ENCODE data around the gene GCG. TPM values are rescaled to one million over a fixed set of nuclear protein-coding genes. Genes with fewer than 3 reads are reported as not detected.
A peak's percentile ranks its signal among the peaks of the same experiment; 100 is the strongest.

Gene GCG
- total RNA-seq, 2 donors from 2014 or later = not detected

DNA sequence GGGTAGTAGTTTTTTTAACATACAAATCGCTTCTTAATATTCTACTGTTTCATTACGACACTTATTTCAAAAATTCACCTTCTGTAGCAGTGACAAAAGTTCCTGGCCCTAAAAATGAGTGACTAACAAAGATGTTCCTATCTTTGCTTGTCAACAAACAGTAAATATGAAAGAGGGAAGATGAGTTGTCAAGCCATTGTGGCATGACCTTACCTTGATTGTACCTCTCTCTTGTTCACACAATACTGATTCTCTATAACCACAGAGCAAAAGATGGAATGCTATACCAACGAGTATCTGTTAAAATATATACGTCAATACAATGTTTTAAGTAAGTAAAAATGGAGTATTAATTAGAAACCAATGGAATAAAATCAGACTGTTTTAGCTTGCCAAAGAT lies 14.7 kb upstream of the GCG start:
- ATAC-seq (replicated peaks) = peak; percentile 70
- H3K36me3 Mint-ChIP-seq (ENCODE audit: low read depth) = no peaks in the 10 kb centered on the region
- peaks cover 6% of the 10 kb centered on the region for H3K4me1 Mint-ChIP-seq
- peaks cover 15% of the 10 kb centered on the region for H3K27me3 Mint-ChIP-seq
- no peaks in the 10 kb centered on the region for H3K9me3 Mint-ChIP-seq
- H3K4me3 Mint-ChIP-seq = no peak overlapping the region
- H3K27ac Mint-ChIP-seq = no peak overlapping the region

DNA sequence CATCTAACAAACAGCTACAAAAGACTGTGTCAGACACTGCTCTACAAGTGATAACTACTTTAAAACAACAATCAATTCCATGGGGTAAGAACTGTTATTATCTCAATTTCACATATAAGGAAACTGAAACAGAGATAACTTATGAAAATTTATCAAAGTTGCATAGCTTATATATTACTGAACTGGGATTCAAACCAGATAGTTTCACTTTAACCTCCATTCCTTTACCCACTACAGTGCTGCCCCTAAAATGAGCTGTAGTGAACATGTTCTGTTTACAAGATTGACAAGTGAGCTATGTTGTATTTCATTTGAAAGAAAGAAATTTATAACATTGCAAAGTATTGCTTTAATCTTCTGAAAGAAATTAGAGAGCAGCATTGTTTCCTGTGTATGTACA lies 14.1 kb upstream of the GCG start:
- peaks cover 6% of the 10 kb centered on the region for H3K4me1 Mint-ChIP-seq
- no peaks in the 10 kb centered on the region for H3K36me3 Mint-ChIP-seq (ENCODE audit: low read depth)
- H3K27me3 Mint-ChIP-seq = peaks cover 15% of the 10 kb centered on the region
- no peak overlapping the region for H3K27ac Mint-ChIP-seq
- H3K4me3 Mint-ChIP-seq = no peak overlapping the region
- peak; percentile 34 for ATAC-seq (replicated peaks)
- H3K9me3 Mint-ChIP-seq = no peaks in the 10 kb centered on the region

- peaks cover 6% of the 10 kb centered on the region for H3K4me1 Mint-ChIP-seq
- H3K27ac Mint-ChIP-seq = no peak overlapping the region
- H3K27me3 Mint-ChIP-seq = peaks cover 20% of the 10 kb centered on the region
- no peak for ATAC-seq (replicated peaks)
- H3K36me3 Mint-ChIP-seq (ENCODE audit: low read depth) = no peaks in the 10 kb centered on the region
- H3K4me3 Mint-ChIP-seq = no peak overlapping the region
- H3K9me3 Mint-ChIP-seq = no peaks in the 10 kb centered on the region
Observed at GRCh38 chr2:162164802-162165201, 12.8 kb upstream of the GCG start.

DNA sequence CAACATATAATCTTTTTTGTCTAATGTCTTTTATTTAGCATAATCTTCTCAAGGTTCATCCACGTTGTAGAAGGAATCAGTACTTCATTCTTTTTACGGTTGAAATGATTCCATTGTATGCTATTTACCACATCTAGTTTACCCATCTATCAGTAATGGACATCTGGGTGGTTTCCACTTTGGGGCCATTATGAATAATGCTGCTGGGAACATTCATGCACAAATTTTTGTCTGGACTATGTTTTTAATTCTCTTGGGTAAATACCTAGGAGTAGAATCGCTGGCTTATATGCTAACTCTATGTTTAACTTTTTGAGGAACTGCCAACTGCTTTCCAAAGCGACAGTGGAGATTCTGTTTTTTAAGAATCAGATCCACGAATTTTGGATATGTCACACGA lies 7.4 kb upstream of the GCG start:
- no peak overlapping the region for H3K27ac Mint-ChIP-seq
- no peaks in the 10 kb centered on the region for H3K36me3 Mint-ChIP-seq (ENCODE audit: low read depth)
- H3K4me3 Mint-ChIP-seq = no peak overlapping the region
- no peak for ATAC-seq (replicated peaks)
- no peaks in the 10 kb centered on the region for H3K9me3 Mint-ChIP-seq
- H3K27me3 Mint-ChIP-seq = peaks cover 28% of the 10 kb centered on the region
- no peaks in the 10 kb centered on the region for H3K4me1 Mint-ChIP-seq

- no peak for ATAC-seq (replicated peaks)
- no peaks in the 10 kb centered on the region for H3K36me3 Mint-ChIP-seq (ENCODE audit: low read depth)
- no peak overlapping the region for H3K27ac Mint-ChIP-seq
- peaks cover 23% of the 10 kb centered on the region for H3K27me3 Mint-ChIP-seq
- H3K9me3 Mint-ChIP-seq = no peaks in the 10 kb centered on the region
- H3K4me1 Mint-ChIP-seq = no peaks in the 10 kb centered on the region
- no peak overlapping the region for H3K4me3 Mint-ChIP-seq
Observed at GRCh38 chr2:162156149-162156548, 4.1 kb upstream of the GCG start.

DNA sequence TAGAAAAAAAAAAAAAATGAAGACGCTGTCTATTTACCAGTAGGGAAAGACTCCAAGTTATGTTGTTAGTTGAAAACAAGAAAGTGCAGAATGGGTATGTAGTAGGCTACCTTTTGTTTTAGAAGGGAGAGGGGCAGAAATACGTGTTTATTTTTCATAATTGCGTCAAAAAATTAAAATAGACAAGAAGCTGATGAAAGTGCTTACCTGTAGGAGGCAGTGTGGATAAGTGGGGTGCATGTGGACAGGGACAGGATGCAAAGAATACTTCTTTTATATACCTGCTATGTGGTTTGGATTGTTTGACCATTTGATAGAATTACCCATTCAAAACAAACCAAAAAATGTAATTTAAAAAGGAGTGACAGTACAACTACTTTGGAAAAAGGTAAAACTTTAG lies 3.0 kb upstream of the GCG start:
- peaks cover 19% of the 10 kb centered on the region for H3K27me3 Mint-ChIP-seq
- no peaks in the 10 kb centered on the region for H3K4me1 Mint-ChIP-seq
- H3K36me3 Mint-ChIP-seq (ENCODE audit: low read depth) = no peaks in the 10 kb centered on the region
- H3K27ac Mint-ChIP-seq = no peak overlapping the region
- no peak for ATAC-seq (replicated peaks)
- H3K4me3 Mint-ChIP-seq = no peak overlapping the region
- no peaks in the 10 kb centered on the region for H3K9me3 Mint-ChIP-seq

- H3K4me3 Mint-ChIP-seq = peak overlapping the region; percentile 1
- H3K4me1 Mint-ChIP-seq = no peaks in the 10 kb centered on the region
- no peaks in the 10 kb centered on the region for H3K9me3 Mint-ChIP-seq
- H3K36me3 Mint-ChIP-seq (ENCODE audit: low read depth) = no peaks in the 10 kb centered on the region
- H3K27me3 Mint-ChIP-seq = peaks cover 14% of the 10 kb centered on the region
- peak; percentile 86 for ATAC-seq (replicated peaks)
- H3K27ac Mint-ChIP-seq = no peak overlapping the region
Observed at GRCh38 chr2:162153608-162154224, 1.7 kb upstream of the GCG start.

DNA sequence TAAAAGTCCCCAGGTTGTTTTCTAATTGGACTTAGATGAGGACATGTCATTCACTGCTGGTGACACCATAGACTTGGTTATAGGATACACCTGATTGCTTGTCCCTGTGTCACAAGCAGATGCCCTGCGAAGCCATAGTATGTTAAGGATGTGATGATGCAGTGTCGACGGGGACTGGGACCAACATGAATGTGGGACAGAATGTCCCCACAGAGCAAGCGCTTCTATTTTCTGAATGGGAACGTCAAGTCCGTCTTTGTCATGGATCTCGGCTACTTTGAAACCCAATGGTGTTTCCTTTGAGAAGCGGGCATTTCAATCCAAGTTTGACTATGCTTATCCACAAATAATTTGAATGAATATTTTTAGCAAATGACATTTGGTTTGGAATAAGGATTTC lies 2.1 kb downstream of the GCG start:
- H3K27ac Mint-ChIP-seq = no peak overlapping the region
- no peaks in the 10 kb centered on the region for H3K9me3 Mint-ChIP-seq
- H3K27me3 Mint-ChIP-seq = peaks cover 35% of the 10 kb centered on the region
- no peak for ATAC-seq (replicated peaks)
- H3K36me3 Mint-ChIP-seq (ENCODE audit: low read depth) = no peaks in the 10 kb centered on the region
- H3K4me3 Mint-ChIP-seq = no peak overlapping the region
- H3K4me1 Mint-ChIP-seq = no peaks in the 10 kb centered on the region

DNA sequence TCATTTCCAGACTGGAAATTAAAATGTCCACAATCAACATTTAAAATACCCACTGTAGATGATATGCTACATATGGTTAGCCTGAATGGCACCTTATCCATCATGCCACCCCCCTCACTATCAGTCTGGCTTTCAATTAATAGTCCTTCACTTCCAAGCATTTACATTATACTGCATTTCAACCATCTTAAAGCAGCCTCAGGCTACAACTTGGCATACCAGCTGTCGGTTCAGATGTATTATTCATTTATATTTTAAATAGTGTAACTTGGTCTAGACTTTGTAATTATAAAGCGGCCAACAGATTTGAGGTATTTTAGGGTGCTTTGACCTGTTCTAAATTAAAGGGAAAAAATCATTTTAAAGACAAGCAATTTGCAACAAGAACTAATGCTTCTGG lies 2.6 kb downstream of the GCG start:
- H3K36me3 Mint-ChIP-seq (ENCODE audit: low read depth) = no peaks in the 10 kb centered on the region
- H3K4me3 Mint-ChIP-seq = no peak overlapping the region
- no peak overlapping the region for H3K27ac Mint-ChIP-seq
- no peak for ATAC-seq (replicated peaks)
- no peaks in the 10 kb centered on the region for H3K4me1 Mint-ChIP-seq
- H3K9me3 Mint-ChIP-seq = no peaks in the 10 kb centered on the region
- H3K27me3 Mint-ChIP-seq = peaks cover 31% of the 10 kb centered on the region

DNA sequence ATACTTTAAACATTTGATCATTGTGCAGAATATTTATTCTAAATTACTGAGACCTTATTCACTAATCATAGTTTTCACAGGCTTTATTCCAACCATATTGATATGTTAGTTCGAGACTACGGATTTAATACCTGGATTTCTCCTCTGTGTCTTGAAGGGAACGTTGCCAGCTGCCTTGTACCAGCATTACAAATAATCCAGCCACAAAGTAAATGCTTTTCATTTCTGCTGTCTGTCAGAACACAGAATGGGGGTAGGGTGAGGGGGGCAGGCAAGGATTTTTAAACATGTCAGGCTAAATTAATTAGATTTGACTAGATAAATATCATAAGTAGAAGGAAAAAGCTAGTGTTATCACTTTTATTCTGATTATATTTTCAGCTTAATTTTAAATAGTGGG lies 3.1 kb downstream of the GCG start:
- Mint-ChIP-seq H3K27ac (no peak overlapping the region), H3K36me3 (ENCODE audit: low read depth) (no peaks in the 10 kb centered on the region), H3K9me3 (no peaks in the 10 kb centered on the region), H3K4me1 (no peaks in the 10 kb centered on the region), H3K4me3 (no peak overlapping the region), H3K27me3 (peaks cover 31% of the 10 kb centered on the region)
- ATAC-seq (replicated peaks) = no peak

GRCh38 chr2:162143969-162144368 lies 8.1 kb downstream of the GCG start:
- no peak for ATAC-seq (replicated peaks)
- Mint-ChIP-seq H3K9me3 (no peaks in the 10 kb centered on the region), H3K4me3 (no peak overlapping the region), H3K27me3 (peaks cover 34% of the 10 kb centered on the region), H3K36me3 (ENCODE audit: low read depth) (no peaks in the 10 kb centered on the region), H3K27ac (no peak overlapping the region), H3K4me1 (no peaks in the 10 kb centered on the region)

DNA sequence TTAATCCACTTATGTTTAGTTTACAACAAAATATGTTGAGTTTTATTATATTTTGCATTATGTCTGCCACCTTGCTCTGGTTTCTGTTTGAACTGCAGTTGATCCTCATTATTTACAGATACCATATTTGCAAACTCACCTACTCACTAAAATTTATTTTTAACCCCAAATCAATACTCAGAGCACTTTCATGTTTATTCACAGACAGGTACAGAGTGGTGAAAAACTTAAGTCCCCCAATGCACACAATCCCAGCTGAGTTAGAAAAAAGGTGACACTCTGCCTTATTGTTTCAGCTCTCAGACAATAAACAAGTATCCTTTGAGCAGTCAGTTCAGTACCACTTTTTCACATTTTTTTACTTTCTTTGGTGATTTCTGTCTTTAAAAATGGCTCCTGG lies 13.7 kb downstream of the GCG start:
- Mint-ChIP-seq H3K4me1 (no peaks in the 10 kb centered on the region), H3K27ac (no peak overlapping the region), H3K4me3 (no peak overlapping the region), H3K9me3 (no peaks in the 10 kb centered on the region), H3K36me3 (ENCODE audit: low read depth) (no peaks in the 10 kb centered on the region), H3K27me3 (peaks cover 13% of the 10 kb centered on the region)
- no peak for ATAC-seq (replicated peaks)

- Mint-ChIP-seq H3K36me3 (ENCODE audit: low read depth) (no peaks in the 10 kb centered on the region), H3K9me3 (no peaks in the 10 kb centered on the region), H3K27me3 (no peaks in the 10 kb centered on the region), H3K27ac (no peak overlapping the region), H3K4me3 (no peak overlapping the region), H3K4me1 (peaks cover 8% of the 10 kb centered on the region)
- no peak for ATAC-seq (replicated peaks)
Observed at GRCh38 chr2:162127422-162127821, 24.6 kb downstream of the GCG start.

GRCh38 chr2:162126527-162126926 lies 25.5 kb downstream of the GCG start:
- H3K27ac Mint-ChIP-seq = no peak overlapping the region
- ATAC-seq (replicated peaks) = peak; percentile 11
- H3K36me3 Mint-ChIP-seq (ENCODE audit: low read depth) = no peaks in the 10 kb centered on the region
- H3K4me3 Mint-ChIP-seq = no peak overlapping the region
- no peaks in the 10 kb centered on the region for H3K9me3 Mint-ChIP-seq
- H3K4me1 Mint-ChIP-seq = peaks cover 8% of the 10 kb centered on the region
- H3K27me3 Mint-ChIP-seq = no peaks in the 10 kb centered on the region

GRCh38 chr2:162126111-162126519 lies 25.9 kb downstream of the GCG start:
- Mint-ChIP-seq H3K36me3 (ENCODE audit: low read depth) (no peaks in the 10 kb centered on the region), H3K27ac (no peak overlapping the region), H3K4me3 (no peak overlapping the region), H3K4me1 (peaks cover 8% of the 10 kb centered on the region), H3K27me3 (no peaks in the 10 kb centered on the region), H3K9me3 (no peaks in the 10 kb centered on the region)
- ATAC-seq (replicated peaks) = no peak

DNA sequence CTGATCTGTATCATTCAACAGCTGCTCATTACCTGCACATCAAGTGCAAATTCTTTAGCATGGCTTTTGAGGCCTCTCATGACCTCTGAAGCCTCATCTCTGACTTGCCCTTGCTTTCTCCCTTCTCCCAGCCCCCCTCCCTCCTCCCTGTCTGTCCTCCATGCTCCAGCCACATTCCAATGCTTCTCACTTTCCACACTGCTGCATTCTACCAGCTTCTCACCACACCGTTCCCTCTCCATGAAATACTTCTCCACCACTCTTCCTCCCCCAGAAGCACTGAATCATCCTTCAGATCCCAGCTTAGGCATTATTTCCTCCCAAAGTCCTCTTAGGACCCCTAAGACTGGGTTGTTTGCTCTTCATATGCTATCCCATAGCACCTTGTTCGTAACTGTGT lies 26.9 kb downstream of the GCG start:
- Mint-ChIP-seq H3K4me3 (no peak overlapping the region), H3K4me1 (peaks cover 8% of the 10 kb centered on the region), H3K27ac (no peak overlapping the region), H3K27me3 (no peaks in the 10 kb centered on the region), H3K36me3 (ENCODE audit: low read depth) (no peaks in the 10 kb centered on the region), H3K9me3 (no peaks in the 10 kb centered on the region)
- ATAC-seq (replicated peaks) = no peak
